Left ventricle myocardium inferior (tissue), 1 donor: ENCODE data around the gene UBE4A. TPM values are rescaled to one million over a fixed set of nuclear protein-coding genes. Genes with fewer than 3 reads are reported as not detected.
"Not testable (repeated sequence)": the region's sequence is repeated elsewhere in the genome, so short reads cannot be mapped to it uniquely, and the experiment has no call there.

Source experiments
- DNase-seq: peaks from one replicate; pipeline ENCODE4 v3.0.0-alpha.2; 2020
- H3K27ac ChIP-seq: fragments of 200-600 bp; replicated peaks from 2 replicates; pipeline ENCODE4 v1.8.0; 2021
- H3K27me3 ChIP-seq: fragments of 200-600 bp; 2 replicates; pipeline ENCODE4 v1.8.0; 2021; ENCODE audit warnings: low read depth
- H3K36me3 ChIP-seq: fragments of 200-600 bp; 2 replicates; pipeline ENCODE4 v1.8.0; 2021
- H3K4me1 ChIP-seq: fragments of 200-600 bp; 2 replicates; pipeline ENCODE4 v1.8.0; 2021
- H3K4me3 ChIP-seq: fragments of 200-600 bp; 2 replicates; pipeline ENCODE4 v1.8.0; 2021; ENCODE audit warnings: mild to moderate bottlenecking, moderate library complexity
- H3K9me3 ChIP-seq: fragments of 200-600 bp; replicated peaks from 2 replicates; pipeline ENCODE4 v1.8.0; 2021
- CTCF ChIP-seq: fragments of 200-600 bp; IDR thresholded peaks from 2 replicates; pipeline ENCODE4 v1.8.0; 2021; ENCODE audit warnings: antibody characterized with exemption, mild to moderate bottlenecking, borderline replicate concordance
- intact Hi-C: fragments of 100-400 bp; cut with micrococcal nuclease; formaldehyde crosslinking; loops from one replicate; pipeline ENCODE4 v1.11.0; 2022
- total RNA-seq: library from RNA; stranded (reverse); fragmentation: NEBNext Ultra II Directional; extraction: Animal tissue kit (Norgen Biotek cat#: 25700); gene quantifications from one replicate; pipeline ENCODE4 v1.2.1, GENCODE V29; 2021
- donor health status: DM: no; HTN: yes; CAD: no; lungs with severe emphysema.

UBE4A gene
- total RNA-seq, 1 donor from 2014 or later = 32.6 TPM

- Histone ChIP-seq H3K27ac (peak overlapping the region; percentile 46), H3K4me3 (peak overlapping the region; percentile 26)
- intact Hi-C loops = no loop called here
Measured at GRCh38 chr11:118410055-118410745, 50.8 kb downstream of the UBE4A start.

GRCh38 chr11:118411530-118411929 is 52.1 kb downstream of the UBE4A start:
- no peak for DNase-seq
- H3K27me3 ChIP-seq = no peaks in the 10 kb centered on the region
- intact Hi-C loops = no loop called here
- TF ChIP-seq CTCF = no peak
- no peak overlapping the region for H3K4me3 ChIP-seq
- H3K27ac ChIP-seq = peak overlapping the region; percentile 46
- H3K36me3 ChIP-seq = peaks cover 48% of the 10 kb centered on the region
- H3K4me1 ChIP-seq = peaks cover 58% of the 10 kb centered on the region
- no peaks in the 10 kb centered on the region for H3K9me3 ChIP-seq

More at GRCh38 chr11:118410055-118410745, 50.8 kb downstream of the UBE4A start:
- Histone ChIP-seq H3K9me3 (no peaks in the 10 kb centered on the region), H3K4me1 (peaks cover 59% of the 10 kb centered on the region), H3K36me3 (peaks cover 56% of the 10 kb centered on the region), H3K27me3 (no peaks in the 10 kb centered on the region)
- TF ChIP-seq CTCF = no peak
- no peak for DNase-seq

GRCh38 chr11:118412921-118413320 is 53.5 kb downstream of the UBE4A start:
- Histone ChIP-seq H3K36me3 (peaks cover 34% of the 10 kb centered on the region), H3K4me1 (peaks cover 44% of the 10 kb centered on the region), H3K4me3 (no peak overlapping the region), H3K9me3 (no peaks in the 10 kb centered on the region), H3K27ac (no peak overlapping the region), H3K27me3 (no peaks in the 10 kb centered on the region)
- TF ChIP-seq CTCF = no peak
- intact Hi-C loops = no loop called here
- DNase-seq = no peak

GRCh38 chr11:118415062-118415738 is 55.8 kb downstream of the UBE4A start:
- intact Hi-C loops = no loop called here

GRCh38 chr11:118415739-118416068 is 56.3 kb downstream of the UBE4A start:
- H3K4me1 ChIP-seq = peaks cover 16% of the 10 kb centered on the region
- peaks cover 21% of the 10 kb centered on the region for H3K36me3 ChIP-seq
- no peaks in the 10 kb centered on the region for H3K9me3 ChIP-seq
- H3K27ac ChIP-seq = peak overlapping the region; percentile 10
- intact Hi-C loops = no loop called here
- TF ChIP-seq CTCF = no peak
- H3K27me3 ChIP-seq = no peaks in the 10 kb centered on the region
- no peak for DNase-seq
- H3K4me3 ChIP-seq = no peak overlapping the region

More at GRCh38 chr11:118415062-118415738, 55.8 kb downstream of the UBE4A start:
- DNase-seq = no peak
- no peak for TF ChIP-seq CTCF
- Histone ChIP-seq H3K27me3 (no peaks in the 10 kb centered on the region), H3K4me1 (peaks cover 21% of the 10 kb centered on the region), H3K27ac (peak overlapping the region; percentile 10), H3K4me3 (no peak overlapping the region), H3K9me3 (no peaks in the 10 kb centered on the region), H3K36me3 (peaks cover 21% of the 10 kb centered on the region)

- not testable (repeated sequence) for H3K27ac ChIP-seq, DNase-seq
Measured at GRCh38 chr11:118416900-118417299, 57.5 kb downstream of the UBE4A start.

More at GRCh38 chr11:118416900-118417299, 57.5 kb downstream of the UBE4A start:
- H3K27me3 ChIP-seq, intact Hi-C loops, H3K4me3 ChIP-seq, H3K9me3 ChIP-seq: not testable (repeated sequence)
- H3K36me3 ChIP-seq = peaks cover 21% of the 10 kb centered on the region
- H3K4me1 ChIP-seq = peaks cover 12% of the 10 kb centered on the region
